ENCODE measurements around the gene UBE2D2. TPM values are rescaled to one million over a fixed set of nuclear protein-coding genes. Genes with fewer than 3 reads are reported as not detected.

Gene UBE2D2
- total RNA-seq, 1 donor from 2014 or later, result 101 TPM

- peak; percentile 83 for DNase-seq (ENCODE audit: low spot score)
Measured at GRCh38 chr5:139648205-139649081, 87.3 kb downstream of the UBE2D2 start, which contains the start of gene CXXC5. Gene CXXC5, plus strand, starts transcription at chr5:139648349. Its CDS starts 32,175 bp downstream, at chr5:139680524.

- DNase-seq (ENCODE audit: low spot score), result no peak
Measured at GRCh38 chr5:139649082-139649991, 88.2 kb downstream of the UBE2D2 start.

GRCh38 chr5:139650031-139650688 is 89.0 kb downstream of the UBE2D2 start:
- no peak for DNase-seq (ENCODE audit: low spot score)

- no peak for DNase-seq (ENCODE audit: low spot score)
Measured at GRCh38 chr5:139650689-139651042, 89.5 kb downstream of the UBE2D2 start.

GRCh38 chr5:139651043-139651834 is 90.1 kb downstream of the UBE2D2 start:
- DNase-seq (ENCODE audit: low spot score), result peak; percentile 84

GRCh38 chr5:139651853-139652787 is 91.0 kb downstream of the UBE2D2 start:
- peak; percentile 82 for DNase-seq (ENCODE audit: low spot score)

- no peak for DNase-seq (ENCODE audit: low spot score)
Measured at GRCh38 chr5:139652788-139653241, 91.7 kb downstream of the UBE2D2 start.

GRCh38 chr5:139653616-139654015 is 92.5 kb downstream of the UBE2D2 start:
- DNase-seq (ENCODE audit: low spot score), result no peak

GRCh38 chr5:139654464-139654863 is 93.3 kb downstream of the UBE2D2 start:
- DNase-seq (ENCODE audit: low spot score), result no peak

- no peak for DNase-seq (ENCODE audit: low spot score)
Measured at GRCh38 chr5:139654871-139655491, 93.8 kb downstream of the UBE2D2 start.

- peak; percentile 57 for DNase-seq (ENCODE audit: low spot score)
Measured at GRCh38 chr5:139655727-139656271, 94.7 kb downstream of the UBE2D2 start.

- no peak for DNase-seq (ENCODE audit: low spot score)
Measured at GRCh38 chr5:139657363-139658321, 96.5 kb downstream of the UBE2D2 start.

- DNase-seq (ENCODE audit: low spot score), result no peak
Measured at GRCh38 chr5:139658501-139658927, 97.4 kb downstream of the UBE2D2 start.

GRCh38 chr5:139658928-139659667 is 98.0 kb downstream of the UBE2D2 start:
- no peak for DNase-seq (ENCODE audit: low spot score)

GRCh38 chr5:139659695-139660101 is 98.6 kb downstream of the UBE2D2 start:
- DNase-seq (ENCODE audit: low spot score), result no peak

GRCh38 chr5:139660105-139660922 is 99.2 kb downstream of the UBE2D2 start:
- DNase-seq (ENCODE audit: low spot score), result peak; percentile 85

Data from mucosa of gallbladder (tissue), 1 donor.